GM12878 (cell line): ENCODE data around the gene PRMT2. TPM values are rescaled to one million over a fixed set of nuclear protein-coding genes. Genes with fewer than 3 reads are reported as not detected.
A peak's percentile ranks its signal among the peaks of the same experiment; 100 is the strongest.

ENCODE experiments used
- BRCA1 ChIP-seq: IDR thresholded peaks from 2 replicates; pipeline ENCODE4 v1.6.1; 2011; ENCODE audit warnings: low read depth, low read length, improper control_type of control experiment
- CEBPZ ChIP-seq: fragments of 150-350 bp; IDR thresholded peaks from 2 replicates; pipeline ENCODE4 v1.6.1; 2016; ENCODE audit warnings: low read depth, low read length
- CTCF ChIP-seq, 3 experiments: IDR thresholded peaks in 2 of 3; conservative IDR thresholded peaks in 1 of 3; 2 replicates each; pipeline ENCODE4 v1.5.1; 2011; ENCODE audit warnings: low read depth in 3 of 3, low read length in 3 of 3, mild to moderate bottlenecking in 3 of 3, control low read depth in 2 of 3, moderate library complexity in 2 of 3, inconsistent platforms in 1 of 3, mixed read lengths in 1 of 3; ENCODE audit not compliant: control insufficient read depth in 2 of 3, insufficient read depth in 1 of 3; ENCODE audit errors: extremely low read depth in 1 of 3
- E2F4 ChIP-seq: IDR thresholded peaks from 2 replicates; pipeline ENCODE4 v1.6.1; 2012; ENCODE audit warnings: low read depth, low read length, improper control_type of control experiment
- ELK1 ChIP-seq: IDR thresholded peaks from 2 replicates; pipeline ENCODE4 v1.6.1; 2012; ENCODE audit warnings: low read depth, low read length, improper control_type of control experiment
- HDAC6 ChIP-seq: fragments of 200-600 bp; sonication (generic); IDR thresholded peaks from one replicate; pipeline ENCODE4 v1.8.0; 2017; ENCODE audit warnings: antibody characterized with exemption; ENCODE audit not compliant: unreplicated experiment
- JUNB ChIP-seq: IDR thresholded peaks from 2 replicates; pipeline ENCODE4 v1.6.1; 2016; ENCODE audit warnings: antibody characterized with exemption, mild to moderate bottlenecking
- JUND ChIP-seq: IDR thresholded peaks from 2 replicates; pipeline ENCODE4 v1.6.1; 2012; ENCODE audit warnings: low read depth, mild to moderate bottlenecking, low read length, improper control_type of control experiment, moderate library complexity
- MEF2B ChIP-seq: fragments of 450-650 bp; IDR thresholded peaks from 2 replicates; pipeline ENCODE4 v1.6.1; 2018; ENCODE audit warnings: mild to moderate bottlenecking, moderate library complexity; ENCODE audit not compliant: partially characterized antibody, poor library complexity, severe bottlenecking
- MTA2 ChIP-seq: fragments of 450-650 bp; IDR thresholded peaks from 2 replicates; pipeline ENCODE4 v1.6.1; 2016; ENCODE audit warnings: low read depth, mild to moderate bottlenecking, moderate library complexity
- MXI1 ChIP-seq: fragments of 150-350 bp; IDR thresholded peaks from 2 replicates; pipeline ENCODE4 v1.6.1; 2011; ENCODE audit warnings: low read depth, mild to moderate bottlenecking, inconsistent platforms, low read length, improper control_type of control experiment
- MYC ChIP-seq: IDR thresholded peaks from 2 replicates; pipeline ENCODE4 v1.6.1; 2011; ENCODE audit warnings: mild to moderate bottlenecking, low read length, moderate library complexity, inconsistent platforms; ENCODE audit not compliant: insufficient read depth, insufficient replicate concordance, insufficient read length, severe bottlenecking
- PRDM15 ChIP-seq: fragments of 450-650 bp; formaldehyde crosslinking; IDR thresholded peaks from 2 replicates; pipeline ENCODE4 v1.4.0; 2020; ENCODE audit warnings: mild to moderate bottlenecking, moderate library complexity
- RBBP5 ChIP-seq: fragments of 200-600 bp; sonication (generic); conservative IDR thresholded peaks from 2 replicates; pipeline ENCODE4 v1.6.1; 2016
- SREBF1 ChIP-seq: IDR thresholded peaks from 2 replicates; pipeline ENCODE4 v1.6.1; 2012; ENCODE audit warnings: mild to moderate bottlenecking, low read length
- polyA plus RNA-seq, 11 experiments: library from polyadenylated mRNA; depleted of rRNA in 4 of 11; unstranded in 6 of 11; stranded (reverse) in 5 of 11; fragments of >200 nt; fragmentation: Nextera tagmentation in 4 of 11; fragmentation: Illumina TruSeq in 1 of 11; extraction: Ambion mirVana in 4 of 11; extraction: Trizol in 1 of 11; gene quantifications; 1 replicate in 1 of 11; 2 replicates in 10 of 11; pipeline versions ENCODE4 v1.2.1 to v1.2.3, GENCODE V29; 2011 to 2016; ENCODE audit warnings: inconsistent platforms in 2 of 11, missing spikeins in 2 of 11, low read depth in 1 of 11
- total RNA-seq, 4 experiments: library from RNA; depleted of rRNA in 3 of 4; stranded (reverse); fragments of >200 nt in 3 of 4; fragmentation: Illumina TruSeq in 1 of 4; extraction: Trizol in 1 of 4; gene quantifications; 2 replicates each; pipeline versions ENCODE4 v1.2.1 to v1.2.3, GENCODE V29; 2013 to 2021

The PRMT2 gene
- total and polyA plus RNA-seq, 10 of the 15 experiments (the other 5 are each of a cell fraction or from before 2014, with no cell fraction given) = 16.1 to 48.6 (median 36.2) TPM

- TF ChIP-seq CTCF (IDR thresholded peaks at IDR 0.05 in 2 of 3, conservative IDR thresholded peaks at IDR 0.05 in 1 of 3; ENCODE audit: control insufficient read depth in 2 of 3, extremely low read depth in 1 of 3, insufficient read depth in 1 of 3, low read depth in 3 of 3, low read length in 3 of 3) (no peak), MEF2B (no peak), CEBPZ (no peak), MYC (no peak), SREBF1 (no peak), ELK1 (no peak), PRDM15 (CRISPR knock-in tag) (no peak), RBBP5 (no peak), HDAC6 (no peak), JUNB (peak; percentile 8; the same call in 1 of the 2 replicates), BRCA1 (no peak), E2F4 (no peak), MXI1 (no peak), JUND (no peak), MTA2 (peak; percentile 71; the same call in 1 of the 2 replicates)
Measured at GRCh38 chr21:46637952-46638746, 2.7 kb downstream of the PRMT2 start (continued).
